Urinary bladder (tissue), 4 donors: Measurements from ENCODE around the gene FAM217A. TPM values are rescaled to one million over a fixed set of nuclear protein-coding genes. Genes with fewer than 3 reads are reported as not detected.

Experiments used
- DNase-seq: peaks from one replicate; pipeline ENCODE4 v3.0.0-alpha.2; 2015; ENCODE audit errors: extremely low spot score
- H3K27ac ChIP-seq: one replicate; pipeline ENCODE4 v1.5.1; 2013; ENCODE audit warnings: low read depth, mild to moderate bottlenecking, moderate library complexity
- H3K36me3 ChIP-seq: one replicate; pipeline ENCODE4 v1.6.1; 2013; ENCODE audit warnings: mild to moderate bottlenecking, moderate library complexity; ENCODE audit not compliant: insufficient read depth
- H3K4me1 ChIP-seq: one replicate; pipeline ENCODE4 v1.6.1; 2013; ENCODE audit warnings: mild to moderate bottlenecking, moderate library complexity; ENCODE audit not compliant: insufficient read depth
- H3K4me3 ChIP-seq: one replicate; pipeline ENCODE4 v1.5.1; 2013; ENCODE audit warnings: low read depth, low read length
- WGBS: extraction: QIAGEN DNeasy Blood & Tissue Kit; methylation state at CpG from one replicate; pipeline ENCODE4 v1.1.7; 2013; 5-methylcytosine and 5-hydroxymethylcytosine counted together
- polyA plus RNA-seq: library from polyadenylated mRNA; stranded (reverse); fragments of 200-250 nt; gene quantifications from one replicate; pipeline ENCODE4 v1.2.3, GENCODE V29; 2013
- total RNA-seq: library from RNA; depleted of rRNA; stranded (reverse); fragments of >200 nt; gene quantifications from one replicate; pipeline ENCODE4 v1.2.3, GENCODE V29; 2014
- donor health status: healthy with polysubstance abuse.
- donor health status: healthy.

The FAM217A gene
- total and polyA plus RNA-seq, 2 donors, result not detected

GRCh38 chr6:4066029-4066755 is 12.7 kb downstream of the FAM217A start:
- no peaks in the 10 kb centered on the region for H3K4me1 ChIP-seq
- DNase-seq, result no peak
- H3K27ac ChIP-seq, result no peak overlapping the region
- H3K4me3 ChIP-seq, result no peak overlapping the region
- 80% methylated on average over 7 of the region's 7 CpGs for WGBS
- H3K36me3 ChIP-seq, result peaks cover 2% of the 10 kb centered on the region

DNA sequence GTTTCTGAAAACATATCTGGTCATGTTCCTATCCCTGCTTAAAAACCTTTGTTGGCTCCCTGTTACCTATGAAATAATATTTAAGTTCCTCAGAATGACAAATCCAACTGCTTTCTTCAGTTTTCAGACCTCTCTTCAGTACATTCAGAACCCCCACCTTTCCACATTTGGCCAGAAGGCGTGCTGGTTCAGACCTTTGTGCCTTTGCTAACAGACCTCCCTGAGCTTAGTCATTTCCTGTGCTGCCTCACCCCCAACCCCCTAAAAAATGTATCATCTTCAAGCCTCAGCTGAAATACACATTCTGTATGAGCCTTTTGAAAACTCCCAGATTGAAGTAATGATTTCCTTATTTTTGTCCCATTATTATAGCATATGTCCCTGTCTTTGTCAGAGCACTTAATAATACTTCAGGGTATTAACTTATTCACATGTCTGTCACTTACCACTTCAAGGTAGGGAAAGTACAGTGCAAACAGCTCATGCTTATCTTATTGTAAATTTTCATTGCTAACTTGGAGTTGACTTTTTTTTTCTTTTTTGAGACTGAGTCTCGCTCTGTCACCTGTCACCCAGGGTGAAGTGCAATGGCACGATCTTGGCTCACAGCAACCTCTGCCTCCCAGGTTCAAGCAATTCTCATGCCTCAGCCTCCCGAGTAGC is 19.7 kb downstream of the FAM217A start:
- Histone ChIP-seq H3K4me1 (no peaks in the 10 kb centered on the region), H3K27ac (no peak overlapping the region), H3K36me3 (peaks cover 12% of the 10 kb centered on the region), H3K4me3 (no peak overlapping the region)
- no peak for DNase-seq
- WGBS, result 90% methylated on average over 4 of the region's 4 CpGs

- H3K27ac ChIP-seq, result no peak overlapping the region
- 98% methylated on average over 2 of the region's 2 CpGs for WGBS
- H3K4me1 ChIP-seq, result no peaks in the 10 kb centered on the region
- H3K36me3 ChIP-seq, result peaks cover 16% of the 10 kb centered on the region
- no peak for DNase-seq
- no peak overlapping the region for H3K4me3 ChIP-seq
Measured at GRCh38 chr6:4057036-4057435, 21.9 kb downstream of the FAM217A start.

DNA sequence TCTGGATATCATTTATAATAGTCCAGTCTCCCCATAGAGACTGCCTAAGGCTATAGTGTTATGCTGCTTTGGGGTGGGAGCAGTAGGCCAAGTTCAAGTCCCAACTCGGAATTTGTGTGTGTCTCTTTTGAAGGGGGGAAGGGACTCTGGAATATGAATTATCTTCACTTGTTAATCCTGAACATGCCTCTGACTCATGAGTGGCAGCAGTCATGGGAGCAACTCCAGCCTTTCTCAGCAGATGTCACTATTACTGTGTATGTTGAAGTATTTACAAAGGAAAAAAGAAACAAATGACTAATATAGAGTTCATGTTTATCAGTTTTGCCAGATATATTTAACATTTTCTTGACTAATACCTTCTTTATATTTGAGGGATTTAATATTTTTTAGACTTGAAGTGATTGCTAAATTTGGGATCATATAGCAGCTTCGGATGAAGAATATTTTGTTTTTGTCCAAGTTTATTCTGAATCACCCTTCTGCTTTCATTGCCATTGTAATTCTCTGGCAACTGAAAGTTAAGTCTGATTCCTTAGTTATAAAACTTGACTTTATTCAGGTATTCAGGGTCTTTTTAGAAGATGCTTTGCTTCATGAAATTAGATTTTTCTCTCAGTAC is 23.4 kb downstream of the FAM217A start:
- DNase-seq, result no peak
- Histone ChIP-seq H3K36me3 (peaks cover 13% of the 10 kb centered on the region), H3K27ac (no peak overlapping the region)

GRCh38 chr6:4049246-4049645 is 29.7 kb downstream of the FAM217A start:
- no peak overlapping the region for H3K27ac ChIP-seq
- no peak for DNase-seq
- peaks cover 14% of the 10 kb centered on the region for H3K36me3 ChIP-seq
- H3K4me3 ChIP-seq, result no peak overlapping the region
- H3K4me1 ChIP-seq, result no peaks in the 10 kb centered on the region
- WGBS, result 91% methylated on average over 6 of the region's 6 CpGs

More for the DNA sequence above, 23.4 kb downstream of the FAM217A start:
- whole genome bisulfite sequencing, result 59% methylated on average over 2 of the region's 2 CpGs
- no peak overlapping the region for H3K4me3 ChIP-seq
- no peaks in the 10 kb centered on the region for H3K4me1 ChIP-seq

DNA sequence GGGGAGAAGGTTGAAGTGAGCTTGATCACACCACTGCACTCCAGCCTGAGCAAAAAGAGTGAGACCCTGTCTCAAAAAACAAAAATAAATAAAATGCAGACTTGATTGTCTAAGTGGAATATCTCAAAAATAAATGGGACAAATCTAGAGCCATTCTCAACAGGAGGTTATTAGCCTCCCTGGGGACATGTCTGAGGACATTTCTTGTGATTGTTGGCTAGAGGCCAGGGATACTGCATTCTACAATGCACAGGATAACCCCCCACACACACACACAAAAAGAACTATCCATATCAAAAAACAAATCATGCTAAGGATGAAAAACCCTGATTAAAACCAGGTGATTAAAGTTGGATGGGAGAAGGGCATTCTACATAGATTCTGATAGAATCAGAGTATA is 37.5 kb downstream of the FAM217A start:
- peaks cover 17% of the 10 kb centered on the region for H3K36me3 ChIP-seq
- H3K27ac ChIP-seq, result no peak overlapping the region
- DNase-seq, result no peak
- no peaks in the 10 kb centered on the region for H3K4me1 ChIP-seq
- H3K4me3 ChIP-seq, result no peak overlapping the region

DNA sequence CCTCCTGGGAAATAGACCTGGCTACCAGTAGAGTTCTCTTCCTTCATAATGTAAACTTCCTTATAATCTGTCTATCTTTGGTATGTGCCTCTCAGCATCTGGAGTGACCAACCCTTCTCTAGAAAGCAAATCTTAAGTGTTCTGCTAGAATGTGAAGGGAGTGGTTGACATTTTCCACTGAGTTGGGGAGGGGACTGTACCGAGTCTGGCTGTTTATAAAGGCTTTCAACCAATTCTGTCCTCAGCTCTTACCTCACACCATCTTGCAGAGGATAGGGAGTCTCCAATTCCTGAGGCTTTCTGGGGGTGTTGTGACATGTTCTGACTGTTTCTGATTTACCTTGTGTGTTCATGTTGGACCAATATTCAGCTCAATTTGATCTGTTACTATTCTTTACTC is 39.6 kb downstream of the FAM217A start:
- Histone ChIP-seq H3K27ac (no peak overlapping the region), H3K4me3 (no peak overlapping the region), H3K4me1 (no peaks in the 10 kb centered on the region), H3K36me3 (peaks cover 13% of the 10 kb centered on the region)
- WGBS, result 47% methylated on average over 1 of the region's 1 CpG
- no peak for DNase-seq

GRCh38 chr6:4036581-4036980 is 42.4 kb downstream of the FAM217A start:
- no peak overlapping the region for H3K4me3 ChIP-seq
- 95% methylated on average over 5 of the region's 5 CpGs for WGBS
- no peaks in the 10 kb centered on the region for H3K4me1 ChIP-seq
- H3K27ac ChIP-seq, result no peak overlapping the region
- no peak for DNase-seq
- peaks cover 5% of the 10 kb centered on the region for H3K36me3 ChIP-seq

DNA sequence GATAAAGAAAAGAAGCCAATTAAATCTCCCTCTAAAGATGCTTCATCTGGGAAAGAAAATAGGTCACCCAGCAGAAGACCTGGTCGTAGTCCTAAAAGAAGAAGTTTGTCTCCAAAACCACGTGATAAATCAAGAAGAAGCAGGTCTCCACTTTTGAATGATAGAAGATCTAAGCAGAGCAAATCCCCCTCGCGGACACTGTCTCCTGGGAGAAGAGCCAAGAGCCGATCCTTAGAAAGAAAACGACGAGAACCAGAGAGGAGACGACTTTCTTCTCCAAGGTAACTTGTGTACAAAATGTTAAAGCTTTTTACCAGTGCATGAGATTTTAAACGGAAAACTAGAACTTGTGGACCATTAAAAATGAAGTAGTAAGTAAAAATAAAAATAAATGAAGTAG is 46.5 kb downstream of the FAM217A start:
- Histone ChIP-seq H3K27ac (no peak overlapping the region), H3K4me3 (no peak overlapping the region), H3K4me1 (no peaks in the 10 kb centered on the region), H3K36me3 (no peaks in the 10 kb centered on the region)
- 41% methylated on average over 9 of the region's 9 CpGs for WGBS
- DNase-seq, result no peak

DNA sequence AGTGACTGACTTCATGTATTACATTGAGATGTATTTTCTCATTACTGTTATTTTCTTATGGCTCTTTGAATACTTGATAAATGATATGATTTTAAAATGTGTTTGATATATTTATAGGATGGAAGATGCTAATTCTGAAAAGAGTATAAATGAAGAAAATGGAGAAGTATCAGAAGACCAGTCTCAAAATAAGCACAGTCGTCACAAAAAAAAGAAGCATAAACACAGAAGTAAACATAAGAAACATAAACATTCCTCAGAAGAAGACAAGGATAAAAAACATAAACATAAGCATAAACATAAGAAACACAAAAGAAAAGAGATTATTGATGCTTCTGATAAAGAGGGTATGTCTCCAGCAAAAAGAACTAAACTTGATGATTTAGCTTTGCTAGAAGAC is 47.5 kb downstream of the FAM217A start:
- H3K4me1 ChIP-seq, result no peaks in the 10 kb centered on the region
- no peak overlapping the region for H3K27ac ChIP-seq
- WGBS, result 77% methylated on average over 1 of the region's 1 CpG

GRCh38 chr6:4030669-4031068 is 48.3 kb downstream of the FAM217A start:
- no peak for DNase-seq
- Histone ChIP-seq H3K4me1 (no peaks in the 10 kb centered on the region), H3K4me3 (no peak overlapping the region), H3K27ac (no peak overlapping the region), H3K36me3 (no peaks in the 10 kb centered on the region)
- WGBS, result 78% methylated on average over 2 of the region's 2 CpGs

More for the DNA sequence above, 47.5 kb downstream of the FAM217A start:
- Histone ChIP-seq H3K36me3 (no peaks in the 10 kb centered on the region), H3K4me3 (no peak overlapping the region)
- no peak for DNase-seq

DNA sequence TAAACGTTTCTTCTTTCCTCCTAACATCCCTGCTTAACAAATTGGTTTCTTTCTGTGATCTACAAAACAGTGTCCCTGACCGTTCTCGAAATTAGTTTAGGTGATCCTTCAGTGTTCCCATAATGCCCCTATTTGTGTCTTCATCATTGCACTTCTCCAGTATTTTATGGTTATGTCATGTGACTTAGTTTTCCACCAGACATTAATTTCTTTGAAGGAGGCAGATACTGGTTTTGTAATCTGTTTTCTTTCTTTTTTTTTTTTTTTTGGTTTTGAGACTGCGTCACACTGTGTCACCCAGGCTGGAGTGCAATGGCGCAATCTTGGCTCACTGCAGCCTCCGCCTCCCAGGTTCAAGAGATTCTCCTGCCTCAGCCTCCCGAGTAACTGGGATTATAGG is 49.2 kb downstream of the FAM217A start:
- Histone ChIP-seq H3K4me3 (no peak overlapping the region), H3K36me3 (peaks cover 1% of the 10 kb centered on the region), H3K4me1 (no peaks in the 10 kb centered on the region), H3K27ac (no peak overlapping the region)
- DNase-seq, result no peak
- WGBS, result 87% methylated on average over 7 of the region's 7 CpGs

DNA sequence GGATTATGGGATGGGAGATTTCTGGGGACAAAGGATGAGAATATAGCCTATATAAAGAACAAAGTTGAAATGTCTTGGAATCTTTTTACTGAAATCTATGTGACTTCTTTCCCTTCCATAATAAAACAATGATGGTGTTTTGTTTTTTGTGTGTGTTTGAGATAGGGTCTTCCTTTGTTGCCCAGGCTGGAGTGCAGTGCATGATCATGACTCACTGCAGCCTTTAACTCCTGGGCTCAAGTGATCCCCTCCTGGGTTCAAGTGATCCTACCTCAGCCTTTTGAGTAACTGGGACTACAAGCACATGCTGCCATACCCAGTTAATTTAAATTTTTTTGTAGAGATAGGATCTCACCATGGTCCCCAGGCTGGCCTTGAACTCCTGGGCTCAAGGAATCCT is 50.9 kb downstream of the FAM217A start:
- peaks cover 1% of the 10 kb centered on the region for H3K36me3 ChIP-seq
- no peak for DNase-seq
- no peak overlapping the region for H3K4me3 ChIP-seq
- H3K4me1 ChIP-seq, result no peaks in the 10 kb centered on the region
- no peak overlapping the region for H3K27ac ChIP-seq

DNA sequence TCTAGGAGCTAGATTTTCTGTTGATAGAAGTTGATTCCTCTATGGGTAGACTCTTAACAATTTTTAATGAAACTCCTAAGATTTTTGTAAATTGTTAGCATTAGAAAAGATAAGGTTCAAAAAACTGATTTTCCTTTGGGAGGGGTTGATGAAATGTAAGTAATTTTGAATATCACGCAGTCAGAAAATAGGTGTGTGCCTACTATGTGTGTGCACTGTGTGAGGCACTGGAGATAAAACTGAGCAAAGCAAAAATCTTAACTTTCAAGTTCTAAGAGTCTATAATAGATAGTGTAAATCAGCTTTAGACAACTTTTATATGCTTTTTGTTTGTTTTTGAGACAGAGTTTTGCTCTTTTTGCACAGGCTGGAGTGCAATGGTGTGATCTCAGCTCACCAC is 53.3 kb downstream of the FAM217A start:
- H3K4me3 ChIP-seq, result no peak overlapping the region
- no peak for DNase-seq
- H3K4me1 ChIP-seq, result no peaks in the 10 kb centered on the region
- H3K27ac ChIP-seq, result no peak overlapping the region
- H3K36me3 ChIP-seq, result peaks cover 1% of the 10 kb centered on the region
- WGBS, result 97% methylated on average over 1 of the region's 1 CpG
